ENCODE measurements around the gene PFN1.
"Not testable (repeated sequence)": the region's sequence is repeated elsewhere in the genome, so short reads cannot be mapped to it uniquely, and the experiment has no call there.

Gene PFN1

DNA sequence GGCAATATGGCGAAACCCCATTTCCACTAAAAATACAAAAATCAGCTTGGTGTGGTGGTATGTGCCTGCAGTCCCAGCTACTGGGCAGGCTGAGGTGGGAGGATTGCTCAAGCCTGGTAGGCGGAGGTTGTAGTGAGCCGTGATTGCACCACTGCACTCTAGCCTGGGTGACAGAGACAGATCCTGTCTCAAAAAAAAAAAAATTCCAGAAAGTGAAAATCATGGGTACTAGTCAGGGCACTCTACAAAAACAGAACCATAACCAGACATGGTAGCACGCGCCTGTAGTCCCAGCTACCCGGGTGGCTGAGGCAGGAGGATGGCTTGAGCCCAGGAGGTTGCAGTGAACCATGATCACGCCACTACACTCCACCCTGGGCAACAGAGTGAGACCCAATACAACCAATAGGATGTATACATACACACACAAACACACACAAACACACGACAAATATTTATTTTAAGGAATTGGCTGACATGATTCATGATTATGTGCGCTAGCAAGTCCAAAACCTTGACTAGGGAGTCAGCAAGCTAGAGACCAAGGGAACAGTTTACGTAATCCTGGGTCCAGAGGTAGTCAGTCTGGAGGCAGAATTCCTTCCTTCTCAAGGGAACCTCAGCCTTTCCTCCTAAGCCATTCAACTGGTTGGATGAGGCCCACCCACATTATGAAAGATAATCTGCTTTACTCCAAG lies 27.8 kb downstream of the PFN1 start:
- no peak for DNase-seq

DNA sequence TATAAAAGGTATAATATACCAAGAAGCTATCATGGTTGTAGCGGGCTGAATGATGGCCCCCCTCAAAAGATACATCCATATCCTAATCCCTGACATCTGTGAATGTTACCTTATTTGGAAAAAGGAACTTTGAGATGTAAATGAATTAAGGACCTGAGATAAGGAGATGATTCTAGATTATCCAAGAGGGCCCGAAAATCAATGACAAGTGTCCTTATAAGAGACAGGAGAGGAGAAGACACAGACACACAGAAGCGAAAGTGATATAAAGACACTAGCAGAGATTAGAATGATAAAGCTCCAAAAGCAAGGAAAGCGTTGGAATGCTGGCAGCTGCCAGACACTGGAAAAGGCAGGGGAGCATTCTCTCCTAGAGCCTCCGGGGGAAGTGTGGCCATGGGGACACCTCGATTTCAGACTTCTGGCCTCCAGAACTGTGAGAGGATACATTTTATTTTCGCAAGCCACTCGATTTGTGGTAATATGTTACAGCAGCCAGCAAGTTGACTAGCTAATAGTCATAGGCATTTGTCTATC lies 28.8 kb downstream of the PFN1 start:
- no peak for DNase-seq

DNA sequence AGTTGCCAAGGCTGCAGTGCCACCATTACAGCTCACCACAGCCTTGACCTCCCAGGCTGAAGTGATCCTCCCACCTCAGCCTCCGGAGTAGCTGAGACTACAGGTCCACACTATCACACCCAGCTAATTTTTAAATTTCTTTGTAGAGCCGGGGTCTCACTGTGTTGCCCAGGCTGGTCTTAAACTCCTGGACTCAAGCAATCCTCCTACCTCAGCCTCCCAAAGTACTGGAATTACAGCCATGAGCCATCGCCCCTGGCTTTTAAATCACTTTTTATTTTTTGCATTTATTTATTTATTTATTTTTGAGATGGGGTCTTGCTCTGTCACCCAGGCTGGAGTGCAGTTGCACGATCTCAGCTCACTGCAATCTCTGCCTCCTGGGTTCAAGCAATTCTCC lies 33.8 kb downstream of the PFN1 start:
- DNase-seq: not testable (repeated sequence)

DNA sequence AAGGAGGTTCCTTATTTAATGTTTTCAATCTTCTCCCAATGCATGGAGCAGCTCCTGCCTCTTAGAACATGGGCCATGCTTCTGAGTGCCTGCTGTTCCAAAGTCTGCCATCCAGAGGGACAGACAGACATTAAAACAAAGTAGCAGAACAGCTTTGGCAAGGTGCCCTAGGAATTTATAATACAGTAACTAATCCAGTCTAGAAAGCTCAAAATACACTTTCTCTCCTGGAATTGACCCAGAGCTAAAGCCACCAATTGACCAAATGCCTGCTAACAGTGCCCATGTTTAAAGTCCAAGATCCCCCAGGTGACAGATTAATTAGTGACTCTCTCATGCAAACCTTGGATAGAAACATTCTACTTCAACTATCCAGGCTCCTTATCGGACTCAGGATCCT lies 34.3 kb downstream of the PFN1 start:
- DNase-seq: no peak

DNA sequence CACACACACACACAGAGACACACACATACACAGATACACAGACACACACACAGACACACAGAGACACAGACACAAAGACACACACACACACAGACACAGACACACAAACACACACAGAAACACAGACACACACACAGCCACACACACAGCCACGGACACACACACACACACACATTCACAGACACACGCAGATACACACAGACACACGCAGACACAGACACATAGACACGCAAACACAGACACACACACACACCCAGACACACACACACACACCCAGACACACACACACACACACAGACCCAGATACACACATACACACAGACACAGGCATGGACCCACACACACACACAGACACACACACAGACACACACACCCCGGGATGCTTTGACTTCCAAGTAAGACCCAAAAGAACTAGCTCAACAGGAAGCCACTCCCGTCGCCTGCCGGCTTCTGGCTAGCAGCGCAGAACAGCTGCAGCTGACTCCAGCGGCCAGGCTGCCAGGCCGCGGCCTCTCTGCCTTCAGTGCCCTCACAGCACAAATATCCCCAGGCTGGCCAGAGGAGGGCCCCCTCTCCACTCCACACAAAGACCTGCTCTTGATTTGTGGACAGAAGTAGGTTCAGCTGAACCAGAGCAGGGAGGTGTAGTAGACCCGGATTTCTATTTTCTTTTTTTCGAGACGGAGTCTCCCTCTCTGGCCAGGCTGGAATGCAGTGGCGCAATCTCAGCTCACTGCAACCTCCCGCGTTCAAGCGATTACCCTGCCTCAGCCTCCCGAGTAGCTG lies 39.4 kb downstream of the PFN1 start:
- peak; percentile 75 for DNase-seq

DNA sequence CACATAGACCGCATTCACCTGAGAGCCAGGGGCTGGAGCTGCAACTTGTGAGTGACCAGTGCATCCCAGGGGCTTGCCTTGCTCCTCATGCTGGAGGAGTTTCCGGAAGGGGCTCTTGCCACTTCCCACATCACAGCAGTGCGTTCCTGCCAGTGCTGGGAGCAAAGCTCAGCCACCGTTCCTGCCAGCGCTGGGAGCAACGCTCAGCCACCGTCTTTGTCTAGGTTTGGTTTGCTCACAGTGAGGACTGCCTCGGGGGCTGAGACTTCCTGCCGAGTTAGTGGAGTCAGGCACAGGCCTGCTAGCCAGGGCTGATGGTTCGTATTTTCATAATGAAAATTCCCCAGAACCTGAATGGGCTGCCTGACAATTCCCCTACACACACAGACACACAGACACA lies 40.0 kb downstream of the PFN1 start:
- no peak for DNase-seq

DNA sequence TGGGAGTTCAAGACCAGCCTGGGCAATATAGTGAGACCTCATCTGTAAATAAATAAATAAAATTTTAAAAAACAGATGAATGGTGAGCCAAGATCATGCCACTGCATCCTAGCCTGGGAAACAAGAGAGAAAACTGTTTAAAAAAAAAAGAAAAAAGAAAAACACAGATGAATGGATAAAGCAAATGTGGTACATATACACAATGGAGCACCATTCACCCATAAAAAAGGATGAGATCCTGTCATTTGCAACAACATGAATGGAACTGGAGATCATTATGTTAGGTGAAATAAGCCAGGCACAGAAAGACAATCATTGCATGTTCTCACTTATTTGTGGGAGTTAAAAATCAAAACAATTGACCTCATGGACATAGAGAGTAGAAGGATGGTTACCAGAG lies 41.7 kb downstream of the PFN1 start:
- not testable (repeated sequence) for DNase-seq

DNA sequence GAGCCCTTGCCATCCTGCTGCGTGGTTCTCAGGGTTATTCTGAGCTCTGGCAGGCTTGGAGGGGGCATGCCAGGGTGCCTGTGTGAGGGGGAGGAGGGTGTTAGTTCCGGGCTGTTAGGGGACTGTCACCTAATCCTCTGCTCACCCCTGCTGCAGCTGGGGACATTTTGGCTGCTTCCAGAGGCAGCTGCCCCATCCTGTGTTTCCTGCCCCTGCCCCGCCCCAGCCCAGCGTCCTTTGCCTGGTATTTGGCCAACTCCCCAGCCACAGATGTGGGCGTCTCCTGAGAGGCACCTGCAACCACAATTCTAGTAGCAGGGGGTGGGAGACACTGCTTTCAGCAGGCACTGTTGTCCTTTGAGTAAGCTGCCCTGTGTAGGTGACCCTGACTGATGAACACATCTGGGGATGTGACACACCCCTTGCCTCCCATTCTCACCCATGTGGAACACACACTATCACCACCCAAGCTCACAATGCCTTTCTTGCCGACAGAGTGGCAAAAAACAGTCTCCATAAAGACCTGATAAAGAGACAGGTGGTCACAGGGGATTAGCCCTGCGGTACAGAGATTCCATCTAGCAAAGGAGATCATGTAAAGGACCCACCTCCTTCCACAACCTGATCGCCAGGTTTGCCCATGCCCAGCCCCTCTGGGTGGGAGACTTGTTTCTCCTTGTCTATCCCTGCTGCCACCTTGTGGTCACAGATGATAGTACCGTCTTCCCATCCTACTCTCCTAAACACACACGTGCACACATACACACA lies 45.1 kb downstream of the PFN1 start, which contains the start of gene CHRNE:
Gene CHRNE (minus strand): TSS at position 48 of the 768 bp plus-strand sequence. CDS start 35 bp downstream, at position 13.
- peak; percentile 83 for DNase-seq

DNA sequence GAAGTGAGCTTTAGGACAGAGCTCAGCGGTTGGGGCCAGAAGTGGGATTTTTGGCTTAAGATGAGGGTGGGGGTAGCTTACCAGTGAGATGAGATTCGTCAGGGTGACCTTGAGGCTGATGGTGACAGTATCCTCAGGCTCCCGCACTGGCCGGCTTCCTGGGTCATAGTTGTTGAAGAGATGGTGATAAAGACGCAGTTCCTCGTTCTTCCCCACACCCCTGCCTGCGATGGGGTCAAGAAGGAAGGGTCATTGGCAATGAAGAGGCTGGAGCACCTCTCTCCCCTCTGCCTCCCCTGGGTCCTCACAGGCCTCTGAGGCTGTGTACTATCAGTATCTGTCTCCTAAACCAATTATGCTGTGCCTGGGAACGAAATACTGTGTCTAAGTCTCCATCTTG lies 45.8 kb downstream of the PFN1 start:
- no peak for DNase-seq

DNA sequence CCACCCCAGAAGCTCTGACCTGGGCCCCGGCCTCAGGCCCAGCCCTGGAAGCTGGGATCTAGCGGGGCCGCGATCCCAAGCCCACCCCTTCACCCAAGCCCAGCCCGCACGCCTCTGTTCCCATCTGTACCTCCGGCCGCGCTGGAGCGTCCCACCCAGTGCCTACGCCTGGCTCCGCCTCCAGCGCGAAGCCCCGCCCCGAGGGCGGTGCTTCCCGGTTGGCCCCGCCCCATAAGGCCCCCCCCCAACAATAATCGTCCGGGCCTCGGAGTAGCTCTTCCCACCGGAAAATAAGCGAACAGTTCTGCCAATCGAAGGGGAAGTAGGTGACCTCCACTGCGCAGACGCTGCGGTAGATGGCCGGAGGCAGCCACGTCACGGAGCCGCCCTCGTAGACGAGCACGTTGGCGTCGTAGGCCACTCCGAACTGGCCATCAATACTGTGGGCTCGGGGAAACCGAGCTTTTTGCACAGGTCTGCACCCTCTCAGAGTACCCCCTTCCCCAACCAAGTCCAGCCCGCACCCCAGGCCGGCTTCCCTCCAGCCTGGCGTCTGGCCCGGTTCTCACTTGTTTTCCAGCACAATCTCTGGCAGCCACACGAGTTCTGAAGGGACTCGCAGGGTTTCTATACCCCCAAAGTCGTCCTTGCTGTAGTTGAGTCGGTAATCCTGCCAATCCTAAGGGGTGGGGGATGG lies 46.5 kb downstream of the PFN1 start:
- no peak for DNase-seq

DNA sequence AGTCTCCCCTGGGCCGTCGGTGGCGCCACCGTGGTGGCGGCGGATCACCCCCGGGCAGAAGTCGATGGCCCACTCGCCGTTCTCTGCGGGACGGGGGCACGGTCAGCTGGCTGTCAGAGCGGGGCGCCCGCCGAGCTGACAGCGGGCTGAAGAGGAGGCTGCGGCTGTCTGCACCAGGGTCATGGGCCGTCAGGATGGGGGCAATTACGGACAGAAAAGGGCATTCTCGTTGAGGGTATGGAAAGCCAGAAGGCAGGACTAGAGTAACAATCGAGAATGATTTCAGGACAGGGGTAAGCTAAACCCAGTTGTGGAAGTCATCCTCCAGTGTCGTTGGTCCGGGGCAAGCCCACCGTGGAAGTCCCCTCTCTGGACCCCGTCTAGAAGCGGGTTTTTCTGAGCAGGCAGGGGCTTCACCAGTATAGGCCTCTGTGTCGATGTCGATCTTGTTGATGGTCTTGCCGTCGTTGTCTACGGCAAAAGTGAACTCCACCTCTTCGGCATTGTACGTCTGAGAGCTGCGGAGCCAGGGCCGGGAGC lies 47.2 kb downstream of the PFN1 start:
- no peak for DNase-seq

DNA sequence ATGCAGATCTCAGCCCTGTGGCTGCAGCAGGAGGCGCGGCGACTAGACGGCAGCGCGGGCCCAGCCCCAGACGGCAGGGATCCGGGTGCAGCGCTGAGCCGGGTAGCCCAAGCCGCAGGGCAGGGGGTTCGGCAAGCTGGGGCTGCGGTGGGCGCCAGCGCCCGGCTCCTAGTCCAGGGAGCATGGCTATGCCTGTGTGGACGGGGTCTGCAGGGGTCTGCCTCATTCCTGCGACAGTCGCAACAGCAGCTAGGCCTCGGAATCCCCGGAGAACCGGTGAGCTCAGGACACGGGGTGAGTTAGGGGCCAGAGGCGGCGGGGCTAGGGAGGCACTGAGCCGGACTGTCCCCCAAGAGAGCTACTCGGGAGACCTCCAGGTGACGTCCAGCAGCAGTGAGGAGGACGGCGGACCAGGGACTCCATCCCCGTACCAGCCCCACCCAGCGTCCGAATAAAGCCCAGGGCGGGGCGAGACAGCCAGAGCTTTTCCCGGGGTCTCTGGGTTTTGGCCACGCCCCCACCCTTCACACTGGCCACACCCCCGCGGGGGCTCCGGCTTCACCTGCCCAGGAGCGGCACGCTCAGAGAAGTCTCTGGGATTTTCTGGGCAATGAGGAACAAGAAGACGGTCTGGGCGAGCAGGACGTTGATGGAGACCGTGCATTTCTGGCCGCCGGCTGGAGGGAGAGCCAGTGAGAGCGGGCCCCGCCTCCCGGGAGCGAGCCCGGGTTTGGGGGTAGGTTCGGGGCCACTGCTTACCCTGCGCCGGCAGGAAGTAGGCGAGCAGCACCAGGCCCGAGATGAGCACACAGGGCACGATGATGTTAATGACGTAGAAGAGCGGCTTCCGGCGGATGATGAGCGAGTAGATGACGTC lies 47.9 kb downstream of the PFN1 start:
- DNase-seq: peak; percentile 43

DNA sequence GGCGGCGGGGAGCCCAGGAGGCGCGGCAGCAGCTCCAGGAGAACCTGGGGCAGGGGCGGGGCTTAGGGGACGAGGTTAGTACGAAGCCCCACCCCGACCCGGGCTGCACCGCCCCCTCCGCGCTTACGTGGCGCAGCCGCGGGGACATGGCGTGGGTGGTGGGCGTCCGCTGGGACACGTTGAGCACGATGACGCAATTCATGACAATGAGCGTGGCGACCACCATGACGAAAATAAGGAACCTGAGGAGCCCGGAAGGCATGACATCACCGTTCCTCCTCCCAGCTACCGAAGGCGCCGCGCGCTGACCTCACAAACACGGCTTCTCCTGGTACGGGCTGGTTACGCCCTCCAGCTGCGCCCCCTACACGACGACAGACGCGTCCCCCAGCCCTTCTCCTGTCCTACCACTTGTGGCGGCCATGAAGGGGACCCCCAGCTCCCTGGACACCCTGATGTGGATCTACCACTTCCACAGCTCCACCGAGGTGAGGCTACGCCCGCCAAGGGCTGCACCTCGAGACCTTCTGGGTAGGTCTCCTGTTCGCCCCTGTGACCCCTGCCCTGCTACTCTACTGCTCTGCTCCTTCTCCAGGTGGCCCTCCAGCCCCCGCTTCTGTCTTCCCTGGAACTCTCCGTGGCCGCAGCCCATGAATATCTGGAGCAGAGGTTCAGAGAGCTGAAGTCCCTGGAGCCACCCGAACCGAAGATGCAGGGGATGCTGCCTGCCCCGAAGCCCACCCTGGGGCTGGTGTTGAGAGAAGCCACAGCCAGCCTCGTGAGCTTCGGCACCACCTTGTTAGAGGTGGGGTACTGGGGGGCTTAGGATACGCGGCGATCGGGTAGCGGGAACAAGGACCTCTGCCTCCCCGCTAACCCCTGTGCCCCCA lies 48.7 kb downstream of the PFN1 start, which contains the start of gene C17orf107:
Gene C17orf107 (plus strand): TSS at position 196 of the 890 bp plus-strand sequence. CDS start 227 bp downstream, at position 423.
- peak; percentile 95 for DNase-seq

DNA sequence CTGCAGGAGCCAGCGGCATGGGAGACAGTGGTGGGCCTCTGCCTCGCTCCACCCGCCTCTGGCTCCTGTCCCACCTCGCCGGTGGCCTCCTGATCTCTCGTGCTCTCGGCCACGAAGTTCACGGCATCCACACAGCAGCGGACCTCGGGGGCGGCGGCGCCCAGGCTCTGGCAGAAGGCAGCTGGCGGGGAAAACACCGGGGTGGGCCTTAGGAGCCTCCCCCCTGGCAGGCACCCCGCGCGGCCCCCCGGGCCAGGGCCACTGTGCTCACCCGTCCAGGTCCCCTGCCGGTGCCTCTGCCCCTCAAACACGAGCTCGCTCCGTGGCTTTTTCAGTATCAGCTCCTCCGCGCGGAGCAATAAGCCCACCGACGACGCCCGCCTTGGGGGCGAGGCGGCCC lies 49.4 kb downstream of the PFN1 start:
- no peak for DNase-seq

DNA sequence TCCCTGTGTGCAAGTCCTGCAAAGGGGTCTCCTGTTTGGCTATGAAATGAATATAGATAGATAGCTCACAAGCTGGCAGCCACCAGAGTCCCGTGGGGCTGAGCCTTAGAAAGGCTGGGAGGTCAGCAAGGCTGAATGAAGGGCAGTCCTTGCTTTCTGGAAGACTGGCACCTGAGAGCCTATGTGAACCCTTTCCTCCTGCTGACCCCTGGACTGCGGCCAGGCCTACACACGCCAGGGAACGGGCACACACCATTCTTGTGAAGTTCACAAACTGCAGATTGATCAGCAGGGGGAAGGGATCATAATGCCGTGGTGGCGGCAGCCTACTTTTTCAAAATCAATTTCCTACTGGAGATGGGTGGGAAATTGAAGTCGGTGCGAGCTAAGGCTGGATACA lies 50.0 kb downstream of the PFN1 start:
- no peak for DNase-seq

DNA sequence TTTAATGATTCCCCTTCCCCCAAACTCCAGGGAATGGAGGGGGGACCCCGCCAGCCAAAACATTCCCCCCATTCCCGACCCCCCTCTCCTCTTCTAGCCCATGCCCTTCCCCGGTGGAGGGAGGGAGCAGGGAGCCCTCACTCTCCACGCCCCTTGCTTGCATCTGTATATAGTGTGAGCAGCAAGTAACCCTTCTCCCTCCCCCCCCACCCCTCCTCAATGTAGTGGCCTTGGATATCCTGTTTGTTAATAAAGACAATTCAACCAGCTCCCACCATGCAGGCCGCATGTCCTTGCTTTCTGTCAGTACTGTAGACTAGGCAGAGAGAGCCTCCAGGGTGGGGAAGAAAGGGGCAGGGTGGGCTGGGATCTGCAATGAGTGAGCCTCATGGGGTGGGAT lies 50.5 kb downstream of the PFN1 start:
- DNase-seq: no peak

DNA sequence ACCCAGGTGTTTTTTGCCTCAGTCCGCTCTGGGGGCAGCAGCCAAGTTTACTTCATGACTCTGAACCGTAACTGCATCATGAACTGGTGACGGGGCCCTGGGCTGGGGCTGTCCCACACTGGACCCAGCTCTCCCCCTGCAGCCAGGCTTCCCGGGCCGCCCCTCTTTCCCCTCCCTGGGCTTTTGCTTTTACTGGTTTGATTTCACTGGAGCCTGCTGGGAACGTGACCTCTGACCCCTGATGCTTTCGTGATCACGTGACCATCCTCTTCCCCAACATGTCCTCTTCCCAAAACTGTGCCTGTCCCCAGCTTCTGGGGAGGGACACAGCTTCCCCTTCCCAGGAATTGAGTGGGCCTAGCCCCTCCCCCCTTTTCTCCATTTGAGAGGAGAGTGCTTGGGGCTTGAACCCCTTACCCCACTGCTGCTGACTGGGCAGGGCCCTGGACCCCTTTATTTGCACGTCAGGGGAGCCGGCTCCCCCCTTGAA lies 51.1 kb downstream of the PFN1 start:
- DNase-seq: no peak

DNA sequence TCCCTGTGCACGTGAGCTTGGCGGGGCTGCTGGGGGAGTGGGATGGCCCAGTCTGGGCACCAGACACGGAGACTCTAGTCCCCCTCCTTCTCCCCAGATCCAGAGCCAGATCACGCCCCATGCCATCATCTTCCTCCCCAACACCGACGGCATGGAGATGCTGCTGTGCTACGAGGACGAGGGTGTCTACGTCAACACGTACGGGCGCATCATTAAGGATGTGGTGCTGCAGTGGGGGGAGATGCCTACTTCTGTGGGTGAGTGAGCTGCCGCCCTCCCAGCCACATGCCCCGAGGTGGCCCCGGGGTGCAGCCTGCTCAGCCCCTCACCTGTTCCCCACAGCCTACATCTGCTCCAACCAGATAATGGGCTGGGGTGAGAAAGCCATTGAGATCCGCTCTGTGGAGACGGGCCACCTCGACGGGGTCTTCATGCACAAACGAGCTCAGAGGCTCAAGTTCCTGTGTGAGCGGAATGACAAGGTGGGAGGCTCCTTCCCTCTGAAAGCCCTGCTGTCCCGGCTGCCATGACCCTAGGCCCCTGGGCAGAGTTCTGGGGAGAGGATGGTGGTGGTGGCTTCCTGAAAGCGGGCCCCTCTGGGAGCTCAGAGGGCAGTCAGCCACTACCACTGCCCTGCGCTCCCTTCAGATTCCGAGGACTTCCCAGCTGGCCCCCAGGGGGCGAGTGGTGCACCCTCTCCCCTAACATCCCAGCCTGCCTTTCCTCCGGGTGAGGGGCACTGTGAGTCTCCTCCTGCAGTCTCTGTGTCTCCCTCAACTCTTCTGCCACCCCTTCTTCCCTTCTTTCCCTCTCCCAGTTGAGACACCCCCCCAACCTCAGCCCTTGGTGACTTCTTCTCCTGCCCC lies 51.8 kb downstream of the PFN1 start:
- no peak for DNase-seq

Data from stimulated activated CD4-positive, alpha-beta T cell treated with anti-CD3 and anti-CD28 coated beads, Interleukin-4, amount 100 ng/mL, for 24 hours (primary cell).